HEK293 (cell line): Measurements from ENCODE around the gene STIM1.
A peak's percentile ranks its signal among the peaks of the same experiment; 100 is the strongest.

Experiments
- CTCF ChIA-PET: fragments of 350-600 bp; formaldehyde crosslinking; extraction: SDS; loops from one replicate; lab custom pipeline; 2021; ENCODE audit warnings: antibody characterized with exemption; lab: Yijun Ruan, JAX
- POLR2A ChIA-PET: fragments of 300-600 bp; formaldehyde crosslinking; extraction: SDS; loops from one replicate; lab custom pipeline; 2020; ENCODE audit warnings: antibody characterized with exemption, inconsistent platforms; lab: Yijun Ruan, JAX
- H3K27ac ChIP-seq: fragments of 200-500 bp; sonication (Bioruptor generic); 2 replicates; pipeline ENCODE4 v1.5.1; 2014; ENCODE audit warnings: low read depth, low read length, control low read depth, inconsistent platforms; ENCODE audit errors: extremely low read depth
- H3K36me3 ChIP-seq, 2 experiments: fragments of 200-500 bp in 1 of 2; sonication (Bioruptor generic) in 1 of 2; 1 replicate in 1 of 2; 2 replicates in 1 of 2; pipeline ENCODE4 v1.5.1; 2014 to 2017; ENCODE audit warnings: inconsistent platforms in 2 of 2, low read length in 2 of 2; ENCODE audit not compliant: control insufficient read depth in 2 of 2, insufficient read depth in 1 of 2
- H3K4me1 ChIP-seq: fragments of 200-500 bp; sonication (Bioruptor generic); 2 replicates; pipeline ENCODE4 v1.5.1; 2014; ENCODE audit warnings: mild to moderate bottlenecking, low read length, inconsistent platforms; ENCODE audit not compliant: control insufficient read depth, insufficient read depth
- H3K4me3 ChIP-seq: 2 replicates; pipeline ENCODE4 v1.5.1; 2011; ENCODE audit warnings: low read depth, mild to moderate bottlenecking, control low read depth, low read length, moderate library complexity
- H3K9me3 ChIP-seq: fragments of 200-500 bp; sonication (Bioruptor generic); 2 replicates; pipeline ENCODE4 v1.5.1; 2014; ENCODE audit warnings: low read depth, low read length, inconsistent platforms; ENCODE audit not compliant: control insufficient read depth, insufficient read depth
- BCL11B ChIP-seq: fragments of 450-650 bp; formaldehyde crosslinking; IDR thresholded peaks from 2 replicates; pipeline ENCODE4 v1.5.1; 2016; ENCODE audit warnings: low read depth, missing biosample characterization, missing genetic modification characterization
- KLF17 ChIP-seq: fragments of 450-650 bp; formaldehyde crosslinking; IDR thresholded peaks from 2 replicates; pipeline ENCODE4 v1.5.1; 2016; ENCODE audit warnings: missing biosample characterization, missing genetic modification characterization
- PRDM10 ChIP-seq: fragments of 450-650 bp; formaldehyde crosslinking; IDR thresholded peaks from 2 replicates; pipeline ENCODE4 v1.5.1; 2016; ENCODE audit warnings: missing biosample characterization, missing genetic modification characterization
- PRDM6 ChIP-seq: fragments of 450-650 bp; formaldehyde crosslinking; IDR thresholded peaks from 2 replicates; pipeline ENCODE4 v1.5.1; 2017; ENCODE audit warnings: missing biosample characterization, missing genetic modification characterization
- SCRT1 ChIP-seq: fragments of 450-650 bp; formaldehyde crosslinking; IDR thresholded peaks from 2 replicates; pipeline ENCODE4 v1.5.1; 2016; ENCODE audit warnings: missing biosample characterization, missing genetic modification characterization, borderline replicate concordance
- SCRT2 ChIP-seq: fragments of 450-650 bp; formaldehyde crosslinking; IDR thresholded peaks from 2 replicates; pipeline ENCODE4 v1.5.1; 2016; ENCODE audit warnings: missing biosample characterization, missing genetic modification characterization
- ZBTB21 ChIP-seq: fragments of 450-650 bp; formaldehyde crosslinking; IDR thresholded peaks from 2 replicates; pipeline ENCODE4 v1.5.1; 2017; ENCODE audit warnings: missing biosample characterization, missing genetic modification characterization
- ZBTB44 ChIP-seq: fragments of 450-650 bp; IDR thresholded peaks from 2 replicates; pipeline ENCODE4 v1.5.1; 2018; ENCODE audit warnings: missing biosample characterization, mild to moderate bottlenecking, missing genetic modification characterization
- ZBTB48 ChIP-seq: fragments of 450-650 bp; formaldehyde crosslinking; IDR thresholded peaks from 2 replicates; pipeline ENCODE4 v1.5.1; 2016; ENCODE audit warnings: missing biosample characterization, missing genetic modification characterization
- ZNF121 ChIP-seq: fragments of 450-650 bp; formaldehyde crosslinking; IDR thresholded peaks from 2 replicates; pipeline ENCODE4 v1.5.1; 2016; ENCODE audit warnings: missing biosample characterization, missing genetic modification characterization
- ZNF138 ChIP-seq: fragments of 450-650 bp; formaldehyde crosslinking; IDR thresholded peaks from 2 replicates; pipeline ENCODE4 v1.5.1; 2016; ENCODE audit warnings: missing biosample characterization, missing genetic modification characterization, borderline replicate concordance
- ZNF362 ChIP-seq: fragments of 450-650 bp; formaldehyde crosslinking; IDR thresholded peaks from 2 replicates; pipeline ENCODE4 v1.5.1; 2016; ENCODE audit warnings: missing biosample characterization, missing genetic modification characterization
- ZNF394 ChIP-seq: fragments of 450-650 bp; formaldehyde crosslinking; IDR thresholded peaks from 2 replicates; pipeline ENCODE4 v1.5.1; 2016; ENCODE audit warnings: missing biosample characterization, missing genetic modification characterization, mild to moderate bottlenecking, moderate library complexity, borderline replicate concordance
- ZNF548 ChIP-seq: fragments of 450-650 bp; formaldehyde crosslinking; IDR thresholded peaks from 2 replicates; pipeline ENCODE4 v1.5.1; 2016; ENCODE audit warnings: missing biosample characterization, missing genetic modification characterization
- ZNF610 ChIP-seq: fragments of 450-650 bp; formaldehyde crosslinking; IDR thresholded peaks from 2 replicates; pipeline ENCODE4 v1.5.1; 2016; ENCODE audit warnings: missing biosample characterization, missing genetic modification characterization, borderline replicate concordance

The STIM1 gene

GRCh38 chr11:3856856-3857553 lies 1.5 kb downstream of the STIM1 start:
- H3K4me3 ChIP-seq, result peak overlapping the region; percentile 87
- no peaks in the 10 kb centered on the region for H3K36me3 ChIP-seq
- H3K4me1 ChIP-seq, result no peaks in the 10 kb centered on the region
- POLR2A ChIA-PET, result interaction anchor here (0.6 to 0.9 kb wide), 2 partner anchors 9 to 39 kb away, joined by 4 to 6 read pairs; no protein-coding TSS in a partner anchor
- H3K27ac ChIP-seq, result no peak overlapping the region
- TF ChIP-seq ZNF394 (tag by site-specific recombination) (no peak), ZNF121 (no peak), PRDM6 (tag by site-specific recombination) (no peak), KLF17 (tag by site-specific recombination) (no peak), ZBTB48 (tag by site-specific recombination) (no peak), ZNF362 (tag by site-specific recombination) (peak; percentile 78; the same call in 1 of the 2 replicates), ZNF610 (tag by site-specific recombination) (no peak), SCRT1 (tag by site-specific recombination) (peak; percentile 95), ZBTB21 (tag by site-specific recombination) (no peak), ZNF138 (tag by site-specific recombination) (no peak), SCRT2 (tag by site-specific recombination) (peak; percentile 95), PRDM10 (no peak)
- CTCF ChIA-PET, result interaction anchor here (0.6 to 19.6 kb wide), 8 partner anchors 8 to 216 kb away, joined by 3 to 589 read pairs (median 13); partner anchors contain the start of genes PGAP2 and RHOG
- no peaks in the 10 kb centered on the region for H3K9me3 ChIP-seq

GRCh38 chr11:3857628-3858027 lies 2.2 kb downstream of the STIM1 start:
- TF ChIP-seq ZNF548 (tag by site-specific recombination) (no peak), BCL11B (tag by site-specific recombination) (no peak), ZBTB44 (tag by site-specific recombination) (no peak)
- ChIA-PET CTCF (interaction anchor here (1.2 to 5.4 kb wide), 5 partner anchors 8 to 215 kb away, joined by 3 to 95 read pairs (median 9); partner anchors contain the start of gene RHOG), POLR2A (interaction anchor here (0.6 kb wide), 1 partner anchor 60 kb away, joined by 4 read pairs; the partner anchor contains the start of gene NUP98)
- Histone ChIP-seq H3K27ac (no peak overlapping the region), H3K9me3 (no peaks in the 10 kb centered on the region), H3K36me3 (no peaks in the 10 kb centered on the region), H3K4me1 (no peaks in the 10 kb centered on the region), H3K4me3 (no peak overlapping the region; the same call in 1 of the 2 replicates)
